ENCODE data around the gene USP35.

The USP35 gene

GRCh38 chr11:78187366-78188285 is 1.1 kb upstream of the USP35 start:
- H3K36me3 ChIP-seq (ENCODE audit: control insufficient read depth in 5 of 5, insufficient read depth in 5 of 5, low read length in 5 of 5) = peaks cover 0 to 7% (median 0%) of the 10 kb centered on the region in 5 donors
- peak overlapping the region; percentile 84 to 97 (median 91) for H3K4me3 ChIP-seq (ENCODE audit: low read depth in 1 of 5, low read length in 5 of 5)
- H3K9ac ChIP-seq (ENCODE audit: low read length in 5 of 5) = peak overlapping the region; percentile 76 to 94 (median 84)
- no peaks in the 10 kb centered on the region for H3K27me3 ChIP-seq (ENCODE audit: control insufficient read depth in 5 of 5, insufficient read depth in 4 of 5, low read length in 5 of 5)
- no peaks in the 10 kb centered on the region for H3K9me3 ChIP-seq (ENCODE audit: control insufficient read depth in 5 of 5, low read length in 5 of 5)
- H3K4me1 ChIP-seq (ENCODE audit: control insufficient read depth in 5 of 5, insufficient read depth in 5 of 5, low read length in 5 of 5) = peaks cover 6 to 54% (median 44%) of the 10 kb centered on the region in 5 donors
- peak overlapping the region; percentile 94 for H3K27ac ChIP-seq (ENCODE audit: low read depth, low read length)

GRCh38 chr11:78189174-78189724 is 530 bp downstream of the USP35 start:
- H3K27me3 ChIP-seq (ENCODE audit: control insufficient read depth in 5 of 5, insufficient read depth in 4 of 5, low read length in 5 of 5) = no peaks in the 10 kb centered on the region
- peak overlapping the region; percentile 60 for H3K27ac ChIP-seq (ENCODE audit: low read depth, low read length)
- no peaks in the 10 kb centered on the region for H3K9me3 ChIP-seq (ENCODE audit: control insufficient read depth in 5 of 5, low read length in 5 of 5)
- H3K9ac ChIP-seq (ENCODE audit: low read length in 5 of 5) = peak overlapping the region; percentile 56 to 87 (median 78)
- peaks cover 0 to 6% (median 2%) of the 10 kb centered on the region in 5 donors for H3K36me3 ChIP-seq (ENCODE audit: control insufficient read depth in 5 of 5, insufficient read depth in 5 of 5, low read length in 5 of 5)
- H3K4me1 ChIP-seq (ENCODE audit: control insufficient read depth in 5 of 5, insufficient read depth in 5 of 5, low read length in 5 of 5) = peaks cover 4 to 62% (median 50%) of the 10 kb centered on the region in 5 donors
- peak overlapping the region; percentile 69 to 97 (median 90) for H3K4me3 ChIP-seq (ENCODE audit: low read depth in 1 of 5, low read length in 5 of 5)

DNA sequence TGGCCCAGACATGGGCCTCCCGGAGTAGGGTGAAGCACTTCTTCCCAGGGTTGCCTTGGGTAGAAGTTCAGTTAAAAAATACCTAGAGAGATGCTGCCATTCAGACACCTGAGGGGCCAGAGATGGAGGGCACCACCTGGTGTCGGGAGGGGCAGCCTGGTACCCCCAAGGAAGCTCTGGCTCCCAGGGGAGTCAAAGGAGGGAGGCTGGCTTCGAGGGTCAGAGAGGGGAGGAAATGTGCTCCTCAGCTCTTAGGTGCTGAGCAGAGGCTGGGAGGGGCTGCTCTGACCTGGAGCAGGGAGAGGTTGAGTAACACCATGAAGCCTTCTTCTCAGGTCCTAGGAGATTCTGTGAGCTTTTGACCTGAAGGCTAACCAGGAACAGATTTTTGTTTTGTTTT is 1.1 kb downstream of the USP35 start:
- peaks cover 4 to 61% (median 50%) of the 10 kb centered on the region in 5 donors for H3K4me1 ChIP-seq (ENCODE audit: control insufficient read depth in 5 of 5, insufficient read depth in 5 of 5, low read length in 5 of 5)
- peaks cover 0 to 6% (median 2%) of the 10 kb centered on the region in 5 donors for H3K36me3 ChIP-seq (ENCODE audit: control insufficient read depth in 5 of 5, insufficient read depth in 5 of 5, low read length in 5 of 5)
- H3K27me3 ChIP-seq (ENCODE audit: control insufficient read depth in 5 of 5, insufficient read depth in 4 of 5, low read length in 5 of 5) = no peaks in the 10 kb centered on the region
- H3K9ac ChIP-seq (ENCODE audit: low read length in 5 of 5) = peak overlapping the region in 3 of 5 donors; percentile 73 to 87 (median 84)
- peak overlapping the region; percentile 60 for H3K27ac ChIP-seq (ENCODE audit: low read depth, low read length)
- peak overlapping the region in 4 of 5 donors; percentile 69 to 97 (median 92) for H3K4me3 ChIP-seq (ENCODE audit: low read depth in 1 of 5, low read length in 5 of 5)
- H3K9me3 ChIP-seq (ENCODE audit: control insufficient read depth in 5 of 5, low read length in 5 of 5) = no peaks in the 10 kb centered on the region

DNA sequence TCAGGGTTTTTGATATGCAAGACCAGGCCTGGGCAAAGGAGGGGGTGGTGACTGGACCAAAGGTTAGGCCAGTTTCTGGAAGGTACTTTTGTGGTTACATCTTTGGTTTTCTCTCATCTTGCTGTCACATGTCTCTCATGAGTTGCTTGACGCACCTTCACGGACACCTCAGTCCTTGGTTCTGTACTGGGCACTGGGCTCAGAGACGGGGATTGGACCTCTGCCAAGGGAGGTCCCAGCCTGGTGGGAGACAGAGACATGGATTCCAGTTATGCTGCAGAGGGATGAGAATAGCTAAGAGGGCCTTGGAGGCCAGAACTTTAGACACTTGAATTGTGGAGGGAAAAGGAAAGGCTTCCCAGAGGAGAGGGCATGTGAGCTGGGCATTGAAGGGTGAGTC is 1.7 kb downstream of the USP35 start:
- Histone ChIP-seq H3K9me3 (ENCODE audit: control insufficient read depth in 5 of 5, low read length in 5 of 5) (no peaks in the 10 kb centered on the region), H3K4me3 (ENCODE audit: low read depth in 1 of 5, low read length in 5 of 5) (no peak overlapping the region), H3K9ac (ENCODE audit: low read length in 5 of 5) (peak overlapping the region in 1 of 5 donors; percentile 87), H3K4me1 (ENCODE audit: control insufficient read depth in 5 of 5, insufficient read depth in 5 of 5, low read length in 5 of 5) (peaks cover 4 to 61% (median 45%) of the 10 kb centered on the region in 5 donors), H3K36me3 (ENCODE audit: control insufficient read depth in 5 of 5, insufficient read depth in 5 of 5, low read length in 5 of 5) (peaks cover 0 to 6% (median 2%) of the 10 kb centered on the region in 5 donors), H3K27ac (ENCODE audit: low read depth, low read length) (peak overlapping the region; percentile 60), H3K27me3 (ENCODE audit: control insufficient read depth in 5 of 5, insufficient read depth in 4 of 5, low read length in 5 of 5) (no peaks in the 10 kb centered on the region)

GRCh38 chr11:78190871-78191538 is 2.3 kb downstream of the USP35 start:
- Histone ChIP-seq H3K9ac (ENCODE audit: low read length in 5 of 5) (peak overlapping the region in 1 of 5 donors; percentile 17), H3K27me3 (ENCODE audit: control insufficient read depth in 5 of 5, insufficient read depth in 4 of 5, low read length in 5 of 5) (no peaks in the 10 kb centered on the region), H3K9me3 (ENCODE audit: control insufficient read depth in 5 of 5, low read length in 5 of 5) (no peaks in the 10 kb centered on the region), H3K27ac (ENCODE audit: low read depth, low read length) (no peak overlapping the region), H3K4me3 (ENCODE audit: low read depth in 1 of 5, low read length in 5 of 5) (peak overlapping the region in 1 of 5 donors; percentile 2), H3K36me3 (ENCODE audit: control insufficient read depth in 5 of 5, insufficient read depth in 5 of 5, low read length in 5 of 5) (peaks cover 0 to 4% (median 1%) of the 10 kb centered on the region in 5 donors), H3K4me1 (ENCODE audit: control insufficient read depth in 5 of 5, insufficient read depth in 5 of 5, low read length in 5 of 5) (peaks cover 4 to 59% (median 43%) of the 10 kb centered on the region in 5 donors)

GRCh38 chr11:78192223-78192719 is 3.6 kb downstream of the USP35 start:
- no peak overlapping the region for H3K4me3 ChIP-seq (ENCODE audit: low read depth in 1 of 5, low read length in 5 of 5)
- H3K36me3 ChIP-seq (ENCODE audit: control insufficient read depth in 5 of 5, insufficient read depth in 5 of 5, low read length in 5 of 5) = peaks cover 0 to 4% (median 2%) of the 10 kb centered on the region in 5 donors
- no peak overlapping the region for H3K9ac ChIP-seq (ENCODE audit: low read length in 5 of 5)
- no peaks in the 10 kb centered on the region for H3K27me3 ChIP-seq (ENCODE audit: control insufficient read depth in 5 of 5, insufficient read depth in 4 of 5, low read length in 5 of 5)
- H3K9me3 ChIP-seq (ENCODE audit: control insufficient read depth in 5 of 5, low read length in 5 of 5) = no peaks in the 10 kb centered on the region
- peaks cover 4 to 51% (median 36%) of the 10 kb centered on the region in 5 donors for H3K4me1 ChIP-seq (ENCODE audit: control insufficient read depth in 5 of 5, insufficient read depth in 5 of 5, low read length in 5 of 5)
- H3K27ac ChIP-seq (ENCODE audit: low read depth, low read length) = peak overlapping the region; percentile 19

DNA sequence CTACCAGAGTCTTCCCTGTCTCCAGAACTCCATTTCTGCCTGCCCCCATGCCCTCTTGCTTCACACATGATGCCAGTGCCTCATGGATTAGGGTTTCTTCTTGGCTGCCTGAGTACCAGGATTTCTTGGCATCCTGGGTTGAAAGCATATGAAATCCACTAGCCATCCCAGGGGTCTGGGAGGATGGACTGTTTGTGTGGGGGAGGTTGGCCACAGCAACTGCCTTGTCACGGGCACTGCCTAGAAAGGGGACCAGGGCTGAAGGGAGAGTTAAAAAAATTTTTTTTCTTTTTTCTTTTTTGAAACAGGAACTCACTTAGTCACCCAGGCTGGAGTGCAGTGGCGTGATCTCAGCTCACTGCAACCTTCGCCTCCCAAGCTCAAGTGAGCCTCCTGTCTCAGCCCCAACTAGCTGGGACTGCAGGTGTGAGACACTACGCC is 4.2 kb downstream of the USP35 start:
- Histone ChIP-seq H3K4me3 (ENCODE audit: low read depth in 1 of 5, low read length in 5 of 5) (no peak overlapping the region), H3K4me1 (ENCODE audit: control insufficient read depth in 5 of 5, insufficient read depth in 5 of 5, low read length in 5 of 5) (peaks cover 0 to 45% (median 30%) of the 10 kb centered on the region in 5 donors), H3K9me3 (ENCODE audit: control insufficient read depth in 5 of 5, low read length in 5 of 5) (no peaks in the 10 kb centered on the region), H3K36me3 (ENCODE audit: control insufficient read depth in 5 of 5, insufficient read depth in 5 of 5, low read length in 5 of 5) (peaks cover 0 to 10% (median 5%) of the 10 kb centered on the region in 5 donors), H3K27me3 (ENCODE audit: control insufficient read depth in 5 of 5, insufficient read depth in 4 of 5, low read length in 5 of 5) (no peaks in the 10 kb centered on the region), H3K9ac (ENCODE audit: low read length in 5 of 5) (peak overlapping the region in 1 of 5 donors; percentile 44), H3K27ac (ENCODE audit: low read depth, low read length) (peak overlapping the region; percentile 19)

DNA sequence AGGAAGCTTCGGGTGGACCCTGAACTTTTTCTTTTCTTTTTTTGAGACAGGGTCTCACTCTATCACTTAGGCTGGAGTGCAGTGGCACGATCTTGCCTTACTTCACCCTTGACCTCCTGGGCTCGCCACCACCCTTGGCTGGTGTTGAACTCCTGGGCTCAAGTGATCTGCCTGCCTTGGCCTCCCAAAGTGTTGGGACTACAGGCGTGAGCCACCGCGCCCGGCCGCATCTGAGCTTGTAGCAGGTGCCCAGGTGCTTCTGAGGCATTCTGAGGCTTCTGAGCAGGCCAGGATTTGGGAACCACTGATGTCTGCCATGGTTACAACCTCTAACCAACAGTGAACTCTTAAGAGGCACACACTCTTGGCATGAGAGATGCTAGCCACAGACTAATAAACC is 5.1 kb downstream of the USP35 start:
- H3K9me3 ChIP-seq (ENCODE audit: control insufficient read depth in 5 of 5, low read length in 5 of 5) = no peaks in the 10 kb centered on the region
- H3K36me3 ChIP-seq (ENCODE audit: control insufficient read depth in 5 of 5, insufficient read depth in 5 of 5, low read length in 5 of 5) = peaks cover 0 to 19% (median 13%) of the 10 kb centered on the region in 5 donors
- no peak overlapping the region for H3K27ac ChIP-seq (ENCODE audit: low read depth, low read length)
- H3K4me3 ChIP-seq (ENCODE audit: low read depth in 1 of 5, low read length in 5 of 5) = no peak overlapping the region
- H3K27me3 ChIP-seq (ENCODE audit: control insufficient read depth in 5 of 5, insufficient read depth in 4 of 5, low read length in 5 of 5) = no peaks in the 10 kb centered on the region
- peaks cover 0 to 43% (median 30%) of the 10 kb centered on the region in 5 donors for H3K4me1 ChIP-seq (ENCODE audit: control insufficient read depth in 5 of 5, insufficient read depth in 5 of 5, low read length in 5 of 5)
- no peak overlapping the region for H3K9ac ChIP-seq (ENCODE audit: low read length in 5 of 5)

DNA sequence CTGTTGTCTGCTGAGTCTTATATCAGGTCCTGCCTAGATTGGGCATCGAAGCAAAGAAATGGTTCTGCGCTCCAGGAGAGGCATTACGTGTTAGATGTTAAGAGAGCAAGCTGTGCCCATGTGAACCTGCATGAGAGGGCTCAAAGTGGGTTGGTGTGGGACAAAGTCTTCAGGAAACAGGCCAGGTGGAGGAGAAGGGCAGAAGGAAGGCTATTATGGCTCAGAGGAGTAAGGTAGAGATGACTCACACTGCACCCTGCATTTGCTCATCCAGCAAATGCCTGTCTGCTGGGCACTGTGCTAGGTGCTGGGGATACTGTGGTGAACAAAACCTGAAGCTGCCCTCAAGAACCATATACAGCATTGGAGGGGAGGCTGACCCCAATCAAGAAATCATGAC is 5.8 kb downstream of the USP35 start:
- no peaks in the 10 kb centered on the region for H3K27me3 ChIP-seq (ENCODE audit: control insufficient read depth in 5 of 5, insufficient read depth in 4 of 5, low read length in 5 of 5)
- peaks cover 0 to 26% (median 14%) of the 10 kb centered on the region in 5 donors for H3K36me3 ChIP-seq (ENCODE audit: control insufficient read depth in 5 of 5, insufficient read depth in 5 of 5, low read length in 5 of 5)
- peaks cover 0 to 36% (median 23%) of the 10 kb centered on the region in 5 donors for H3K4me1 ChIP-seq (ENCODE audit: control insufficient read depth in 5 of 5, insufficient read depth in 5 of 5, low read length in 5 of 5)
- H3K4me3 ChIP-seq (ENCODE audit: low read depth in 1 of 5, low read length in 5 of 5) = no peak overlapping the region
- no peak overlapping the region for H3K9ac ChIP-seq (ENCODE audit: low read length in 5 of 5)
- H3K9me3 ChIP-seq (ENCODE audit: control insufficient read depth in 5 of 5, low read length in 5 of 5) = no peaks in the 10 kb centered on the region
- no peak overlapping the region for H3K27ac ChIP-seq (ENCODE audit: low read depth, low read length)
